HG03139 (cell line): ENCODE measurements around the gene MTFR1L.

Experiments used
- ATAC-seq: cut with Tn5 transposase; IDR thresholded peaks from one replicate; pipeline ENCODE4 v1.9.1; 2021; ENCODE audit not compliant: unreplicated experiment

Gene MTFR1L

GRCh38 chr1:25819491-25820246, at the start of gene MTFR1L:
Gene MTFR1L, plus strand, starts transcription at chr1:25819954. Its CDS starts 3,151 bp downstream, at chr1:25823105.
- peak; percentile 82 for ATAC-seq

DNA sequence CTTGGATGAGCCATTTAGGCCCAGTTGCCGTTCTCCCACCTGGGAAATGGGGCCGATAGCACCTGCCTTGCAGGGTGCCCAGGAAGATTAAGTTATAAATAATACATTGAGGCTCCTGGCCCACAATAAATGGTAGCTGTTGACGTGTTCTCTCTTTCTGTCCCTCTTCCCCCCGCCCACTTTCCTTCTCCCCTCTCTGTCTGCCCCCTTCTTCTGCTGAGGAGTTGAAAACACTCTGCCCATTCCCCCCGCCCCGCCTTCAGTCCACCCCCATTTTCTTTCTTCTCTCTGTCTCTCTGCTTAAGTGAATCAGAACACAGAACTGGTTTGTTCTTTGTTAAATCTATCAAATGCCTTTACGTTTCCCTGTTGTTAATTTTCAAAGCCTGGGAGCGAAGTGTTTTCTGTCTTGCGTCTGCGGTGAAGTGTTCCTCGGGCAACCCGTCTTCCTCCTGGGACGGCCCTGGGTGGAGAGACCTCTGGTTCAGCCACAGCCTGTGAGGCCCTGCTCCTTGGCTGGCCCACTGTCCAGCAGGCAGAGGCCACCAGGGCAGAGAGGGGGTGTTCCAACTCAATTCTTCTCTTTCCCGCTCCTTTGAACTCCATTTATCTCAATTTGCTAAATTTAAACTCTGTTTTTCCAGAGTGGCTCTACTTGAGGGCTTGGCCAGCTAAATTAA, 49.1 kb upstream of the MTFR1L start:
- no peak for ATAC-seq

DNA sequence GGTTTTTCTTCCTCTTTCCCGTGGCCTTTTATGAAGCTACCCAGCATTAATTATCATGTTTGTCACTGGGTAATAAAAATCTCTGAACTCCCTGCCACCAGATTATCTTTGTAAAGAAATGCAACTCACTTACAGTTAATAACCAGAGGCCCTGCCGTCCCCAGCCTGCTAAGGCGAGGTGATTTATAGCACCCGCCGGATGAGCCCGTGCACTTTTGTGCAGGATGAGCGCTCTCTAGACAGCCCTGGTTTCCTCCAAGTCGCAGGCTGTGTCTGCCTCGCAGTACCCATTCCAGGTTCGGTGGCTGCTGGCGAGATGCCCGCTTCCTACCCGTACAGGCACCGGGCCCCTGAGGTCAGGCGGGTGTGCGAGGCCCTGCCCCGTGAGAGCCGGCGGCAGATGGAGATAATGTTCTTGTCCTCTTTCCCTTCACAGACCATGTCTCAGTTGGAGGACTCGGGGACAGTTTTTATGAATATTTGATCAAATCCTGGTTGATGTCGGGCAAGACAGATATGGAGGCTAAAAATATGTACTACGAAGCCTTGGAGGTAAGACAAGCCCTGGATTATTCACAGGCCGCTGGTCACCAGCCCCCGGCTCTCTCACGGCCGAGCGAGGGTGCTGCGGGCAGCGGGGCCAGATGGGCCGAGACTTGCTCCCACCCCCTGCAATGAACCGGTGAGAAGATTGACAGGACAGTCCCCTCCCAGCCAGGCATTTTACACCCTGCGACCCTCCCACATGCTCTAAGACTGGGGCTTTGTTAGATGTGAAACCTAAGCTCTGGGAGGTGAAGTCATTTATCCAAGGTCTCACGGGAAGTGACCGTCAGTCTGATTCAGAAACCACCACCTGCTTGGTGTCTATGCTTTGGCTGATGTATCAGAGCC, 48.3 kb upstream of the MTFR1L start:
- no peak for ATAC-seq

DNA sequence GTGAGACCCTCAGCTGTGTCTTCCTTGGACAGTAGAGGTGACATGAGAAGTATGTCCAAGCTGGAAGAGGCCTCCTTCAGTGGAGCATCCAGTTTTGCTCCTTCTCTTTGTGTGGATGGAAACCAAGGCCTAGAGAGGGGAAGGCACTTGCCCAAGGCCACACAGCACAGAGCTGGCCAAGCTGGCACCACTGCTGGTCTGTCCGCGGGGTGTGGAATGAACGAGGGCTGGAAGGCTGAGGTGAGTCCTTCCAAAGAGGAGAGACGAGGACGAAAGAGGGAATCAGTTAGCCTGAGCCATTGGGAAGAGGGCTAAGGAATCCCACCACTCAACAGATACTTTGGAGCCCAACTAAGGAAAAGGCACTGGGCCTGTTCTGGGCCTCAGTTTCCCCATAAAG, 47.6 kb upstream of the MTFR1L start:
- no peak for ATAC-seq

DNA sequence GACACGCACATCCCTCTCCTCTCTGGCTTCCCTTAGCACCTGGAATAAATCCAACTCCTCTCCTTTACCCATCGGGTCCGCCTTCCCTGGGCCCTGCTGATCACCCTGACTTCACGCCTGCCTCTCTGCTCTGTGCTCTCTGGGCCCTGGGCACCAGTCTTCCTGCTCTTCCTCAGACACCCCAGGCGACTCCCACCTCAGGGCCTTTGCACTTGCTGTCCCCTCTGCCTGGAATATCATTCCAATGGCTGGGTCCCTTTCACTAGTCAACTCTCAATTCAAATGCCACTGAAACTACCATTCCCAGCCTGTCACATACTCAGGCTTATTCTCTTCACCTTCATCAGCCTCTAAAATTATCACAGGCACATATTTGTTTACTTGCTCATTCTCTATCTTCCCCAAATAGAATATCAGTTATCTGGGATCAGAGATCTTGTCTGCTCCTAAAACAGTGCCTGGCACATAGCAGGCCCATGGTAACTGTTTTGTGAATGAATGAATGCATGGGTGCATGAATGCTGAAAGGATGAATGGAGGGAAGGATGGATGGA, 47.0 kb upstream of the MTFR1L start:
- no peak for ATAC-seq

GRCh38 chr1:25773441-25774125, 46.2 kb upstream of the MTFR1L start:
- ATAC-seq, result no peak

- no peak for ATAC-seq
These were observed 45.4 kb upstream of the MTFR1L start for GRCh38 chr1:25774206-25774803.

GRCh38 chr1:25774921-25775771, 44.6 kb upstream of the MTFR1L start:
- no peak for ATAC-seq

DNA sequence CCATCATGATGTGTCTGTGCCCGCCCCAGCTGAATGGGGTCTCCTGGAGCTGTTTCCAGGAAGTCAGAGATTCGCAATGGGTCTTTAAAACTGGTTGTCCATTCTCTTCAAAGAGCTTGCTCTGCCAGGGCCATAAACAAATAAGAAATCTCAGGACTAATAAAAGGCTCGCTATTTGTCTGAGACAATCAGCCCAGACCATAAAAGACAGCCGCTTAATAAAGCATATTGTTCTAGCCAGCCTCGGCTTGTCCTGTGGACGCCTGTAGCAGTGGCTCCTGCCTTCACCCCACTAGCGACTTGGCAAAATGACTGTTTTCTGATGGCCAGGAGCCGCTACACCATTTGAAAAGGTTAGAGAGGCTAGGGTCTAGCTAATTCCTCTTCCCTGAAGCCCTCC, 40.4 kb upstream of the MTFR1L start:
- ATAC-seq, result no peak

GRCh38 chr1:25779894-25780293, 39.9 kb upstream of the MTFR1L start:
- no peak for ATAC-seq

DNA sequence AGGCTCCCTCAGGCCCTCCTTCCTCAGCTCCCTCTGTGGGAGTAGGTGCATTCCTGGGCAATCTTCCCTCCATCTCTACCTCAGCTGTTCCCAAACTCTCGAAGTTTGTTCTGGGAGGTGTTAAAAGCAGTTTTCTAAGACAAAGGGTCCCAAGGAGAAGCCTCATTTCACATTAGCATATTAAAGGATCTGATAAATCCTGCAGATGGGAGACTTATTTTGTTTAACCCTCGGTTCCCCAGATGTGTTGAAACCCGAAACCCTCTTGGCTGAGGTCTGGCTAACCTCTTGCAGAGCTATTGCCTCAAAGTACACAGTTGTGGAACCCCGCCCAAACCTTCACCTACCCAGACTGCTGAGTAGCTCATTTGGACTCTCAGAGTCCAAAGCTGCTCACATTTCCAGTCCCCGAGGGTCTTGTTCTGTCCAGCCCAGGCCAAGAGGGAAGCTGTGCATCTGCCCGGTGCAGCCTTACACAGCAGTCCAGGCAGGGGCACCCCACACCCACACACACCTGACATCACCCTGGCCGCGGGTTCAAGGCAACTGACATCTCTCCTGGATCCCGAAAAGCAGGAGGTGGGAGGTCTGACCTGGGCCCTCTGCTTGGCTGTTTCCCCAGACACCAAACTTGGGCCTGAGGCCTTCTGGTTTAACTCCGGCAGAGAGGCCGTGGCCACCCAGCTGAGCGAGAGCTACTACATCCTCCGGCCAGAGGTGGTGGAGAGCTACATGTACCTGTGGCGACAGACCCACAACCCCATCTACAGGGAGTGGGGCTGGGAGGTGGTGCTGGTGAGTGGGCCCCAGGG, 39.2 kb upstream of the MTFR1L start:
- ATAC-seq, result no peak

GRCh38 chr1:25781130-25781433, 38.7 kb upstream of the MTFR1L start:
- ATAC-seq, result no peak

DNA sequence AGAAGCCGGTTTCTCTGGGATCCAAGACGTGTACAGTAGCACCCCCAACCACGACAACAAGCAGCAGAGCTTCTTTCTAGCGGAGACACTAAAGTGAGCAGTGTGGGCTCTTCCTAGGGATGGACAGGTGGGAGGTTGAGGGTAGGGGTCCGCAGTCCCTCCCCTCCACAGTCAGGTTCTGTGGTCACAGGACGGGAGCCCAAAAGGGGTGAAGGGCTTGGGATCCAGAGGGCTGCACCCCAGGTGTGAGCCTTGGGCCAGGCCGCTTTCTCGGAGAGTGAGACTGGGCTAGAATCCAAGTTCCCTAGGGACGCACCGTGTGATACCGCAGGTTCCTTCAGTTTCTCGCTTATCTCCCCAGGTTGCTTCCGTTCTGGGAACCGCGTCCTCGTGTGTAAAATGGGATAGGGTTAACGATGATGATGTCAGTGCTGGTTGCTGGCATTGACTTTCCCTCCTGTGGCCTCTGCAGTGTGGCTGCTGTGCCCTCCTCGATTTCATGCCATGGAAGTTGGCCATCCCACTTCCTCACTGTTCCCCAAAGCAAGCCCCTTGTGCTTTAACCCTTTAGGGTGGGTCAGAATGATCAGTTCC, 37.0 kb upstream of the MTFR1L start:
- ATAC-seq, result no peak

GRCh38 chr1:25784575-25785051, 35.1 kb upstream of the MTFR1L start:
- no peak for ATAC-seq

DNA sequence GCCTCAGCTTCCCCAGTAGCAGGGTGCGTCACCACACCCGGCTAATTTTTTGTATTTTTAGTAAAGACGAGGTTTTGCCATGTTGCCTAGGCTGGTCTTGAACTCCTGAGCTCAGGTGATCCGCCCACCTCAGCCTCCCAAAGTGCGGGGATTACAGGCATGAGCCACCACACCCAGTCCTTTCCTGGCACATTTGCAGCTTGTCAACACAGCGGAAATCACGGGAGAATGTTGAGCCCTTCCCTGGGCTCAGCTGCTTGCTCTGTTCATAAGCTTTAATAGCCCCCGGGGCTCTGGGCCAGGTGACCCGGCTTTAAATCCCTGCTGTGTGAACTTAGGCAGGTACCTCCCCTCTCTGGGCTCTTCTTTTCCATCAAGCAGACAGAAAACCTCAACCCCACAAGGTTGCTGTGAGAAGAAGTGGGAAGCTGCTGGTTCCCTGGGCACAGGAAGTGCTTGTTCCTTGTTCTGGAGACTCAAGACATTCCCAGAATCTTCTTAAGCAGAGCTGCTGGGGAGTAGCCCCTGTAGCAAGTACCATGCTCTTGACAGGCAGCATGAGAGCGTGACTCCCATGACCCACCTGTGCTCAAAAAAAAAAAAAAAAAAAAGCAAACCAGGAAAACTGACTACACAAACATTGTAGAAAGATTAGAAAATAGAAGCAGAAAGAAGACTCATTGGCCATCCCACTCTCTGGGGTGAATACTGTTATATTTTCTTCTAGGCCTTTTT, 34.3 kb upstream of the MTFR1L start:
- no peak for ATAC-seq

DNA sequence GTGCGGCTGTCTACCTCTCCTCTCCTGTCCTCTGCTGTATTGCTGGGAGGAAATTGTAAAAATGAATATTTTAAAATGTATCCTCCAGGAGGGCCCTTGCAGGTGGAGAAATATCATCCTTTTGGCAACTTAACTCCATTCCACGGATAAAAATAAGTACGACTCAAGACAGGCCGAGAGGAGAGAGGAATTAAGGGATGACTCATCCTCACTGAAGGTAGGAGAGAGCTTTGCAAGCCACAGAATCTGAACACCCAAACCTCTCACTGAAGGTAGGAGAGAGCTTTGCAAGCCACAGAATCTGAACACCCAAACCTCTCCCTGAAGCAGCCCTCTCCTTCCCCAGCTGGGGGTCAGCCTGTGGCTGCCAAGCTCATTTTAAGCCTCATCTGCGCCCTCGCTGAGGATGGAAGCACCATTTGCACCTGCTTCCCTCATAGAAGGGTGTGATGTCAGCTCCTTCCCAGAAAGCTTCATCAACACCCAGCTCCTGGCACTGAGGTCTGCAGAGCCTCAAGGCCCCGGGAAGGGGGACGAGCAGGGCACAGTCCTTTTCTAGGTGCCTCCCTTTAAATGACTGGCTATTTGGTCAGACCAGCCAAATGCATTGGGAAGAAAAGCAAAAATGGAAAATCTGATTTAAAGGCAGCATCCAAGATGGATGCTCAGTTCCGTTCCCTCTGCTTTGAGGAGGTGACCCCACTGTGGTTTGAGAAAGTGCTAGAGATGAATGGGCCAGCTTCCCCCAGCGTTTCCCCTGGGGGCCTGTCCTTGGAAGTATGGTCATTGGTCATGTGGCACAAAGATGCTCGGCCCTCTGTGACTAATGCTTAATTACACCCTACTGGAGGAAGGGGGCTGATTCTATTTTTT, 32.6 kb upstream of the MTFR1L start:
- ATAC-seq, result no peak

DNA sequence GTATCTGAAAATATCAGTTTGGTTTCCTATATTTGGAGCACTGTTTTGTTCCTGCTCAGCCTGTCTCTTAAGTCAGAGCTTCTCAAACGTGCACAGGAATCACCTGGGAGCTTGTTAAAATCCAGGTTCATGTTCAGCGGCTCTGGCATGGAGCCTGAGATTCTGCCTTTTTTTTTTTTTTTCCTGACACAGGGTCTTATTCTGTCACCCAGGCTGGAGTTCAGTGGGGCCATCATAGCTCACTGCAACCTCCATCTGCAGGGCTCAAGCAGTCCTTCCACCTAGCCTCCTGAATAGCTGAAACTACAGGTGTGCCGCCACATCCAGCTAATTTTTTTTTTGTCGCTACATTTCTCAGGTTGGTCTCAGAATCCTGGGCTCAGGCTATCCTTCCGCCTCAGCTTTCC, 32.0 kb upstream of the MTFR1L start:
- ATAC-seq, result no peak
